SH-SY5Y (cell line): Measurements from ENCODE around the gene BAIAP2.

ENCODE experiments used
- GATA2 ChIP-seq: IDR thresholded peaks from 2 replicates; pipeline ENCODE4 v1.6.1; 2011; ENCODE audit warnings: mild to moderate bottlenecking, low read depth, low read length
- GATA3 ChIP-seq: IDR thresholded peaks from 2 replicates; pipeline ENCODE4 v1.6.1; 2011; ENCODE audit warnings: low read depth, mild to moderate bottlenecking, low read length, moderate library complexity

DNA sequence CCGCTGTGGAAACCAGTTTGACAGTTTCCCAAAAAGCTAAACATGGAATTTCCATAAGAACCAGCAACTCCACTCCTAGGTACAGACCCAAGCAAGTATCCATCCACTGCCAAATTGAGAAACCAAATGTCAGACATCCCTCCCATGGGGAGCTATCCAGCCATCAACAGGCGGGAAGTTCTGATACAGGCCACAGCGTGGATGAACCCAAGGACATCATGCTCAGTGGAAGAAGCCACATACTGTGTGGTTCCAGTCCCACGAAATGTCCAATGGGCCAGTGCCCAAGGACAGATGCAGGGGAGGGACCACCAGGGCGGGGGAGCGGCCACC, 12.6 kb upstream of the BAIAP2 start:
- no peak for TF ChIP-seq GATA2
- no peak for TF ChIP-seq GATA3
